Endothelial cell (in vitro differentiated cells): ENCODE data around the gene SCP2. TPM values are rescaled to one million over a fixed set of nuclear protein-coding genes. Genes with fewer than 3 reads are reported as not detected.
A peak's percentile ranks its signal among the peaks of the same experiment; 100 is the strongest.

Source experiments
- DNase-seq: peaks from one replicate; pipeline ENCODE4 v3.0.0; 2021; ENCODE audit warnings: low spot score
- H3K27ac Mint-ChIP-seq: one replicate; pipeline ENCODE4 v1.8.0; 2021; ENCODE audit warnings: mixed read lengths, inconsistent platforms; ENCODE audit not compliant: unreplicated experiment
- H3K27me3 Mint-ChIP-seq: one replicate; pipeline ENCODE4 v1.8.0; 2021; ENCODE audit warnings: mild to moderate bottlenecking, moderate library complexity, mixed read lengths, inconsistent platforms; ENCODE audit not compliant: unreplicated experiment
- H3K36me3 Mint-ChIP-seq: one replicate; pipeline ENCODE4 v1.8.0; 2021; ENCODE audit warnings: mild to moderate bottlenecking, low read depth, mixed read lengths, inconsistent platforms; ENCODE audit not compliant: unreplicated experiment
- H3K4me1 Mint-ChIP-seq: one replicate; pipeline ENCODE4 v1.8.0; 2021; ENCODE audit warnings: mild to moderate bottlenecking, mixed read lengths, inconsistent platforms; ENCODE audit not compliant: unreplicated experiment
- H3K4me3 Mint-ChIP-seq: one replicate; pipeline ENCODE4 v1.8.0; 2021; ENCODE audit warnings: mild to moderate bottlenecking, mixed read lengths, inconsistent platforms; ENCODE audit not compliant: unreplicated experiment
- H3K9me3 Mint-ChIP-seq: one replicate; pipeline ENCODE4 v1.8.0; 2021; ENCODE audit warnings: mixed read lengths, inconsistent platforms; ENCODE audit not compliant: unreplicated experiment
- total RNA-seq: library from RNA; stranded (reverse); fragmentation: NEBNext Ultra II Directional; extraction: Animal tissue kit (Norgen Biotek cat#: 25700); gene quantifications from one replicate; pipeline ENCODE4 v1.2.1, GENCODE V29; 2021; ENCODE audit not compliant: unreplicated experiment
- TF ChIP-seq, protein P1 (sequence below): fragments of 200-600 bp; sonication (generic); IDR thresholded peaks from one replicate; pipeline ENCODE4 v1.5.0; 2021; ENCODE audit warnings: antibody characterized with exemption; ENCODE audit not compliant: unreplicated experiment

The SCP2 gene
- total RNA-seq, 1 donor from 2014 or later = 93.2 TPM

DNA sequence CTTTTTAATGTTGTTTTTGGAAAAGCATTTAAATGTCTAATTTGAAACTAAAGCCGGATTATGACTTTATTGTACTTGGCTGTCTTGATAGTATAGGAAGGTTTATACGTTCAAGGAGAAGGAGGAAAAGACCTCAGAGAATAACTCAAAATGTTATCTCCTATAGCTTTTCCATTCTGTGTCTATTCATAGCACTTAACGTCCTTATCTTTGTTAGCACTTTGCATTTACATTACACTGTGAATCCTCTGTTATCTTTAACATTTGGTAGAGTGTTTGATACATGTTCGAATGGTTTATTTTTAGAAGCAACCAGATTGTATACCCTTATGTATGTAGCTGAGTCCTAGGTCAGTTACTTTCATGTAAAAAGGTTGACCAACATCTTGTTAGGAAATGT lies 84.1 kb downstream of the SCP2 start:
- TF ChIP-seq, protein P1, sequence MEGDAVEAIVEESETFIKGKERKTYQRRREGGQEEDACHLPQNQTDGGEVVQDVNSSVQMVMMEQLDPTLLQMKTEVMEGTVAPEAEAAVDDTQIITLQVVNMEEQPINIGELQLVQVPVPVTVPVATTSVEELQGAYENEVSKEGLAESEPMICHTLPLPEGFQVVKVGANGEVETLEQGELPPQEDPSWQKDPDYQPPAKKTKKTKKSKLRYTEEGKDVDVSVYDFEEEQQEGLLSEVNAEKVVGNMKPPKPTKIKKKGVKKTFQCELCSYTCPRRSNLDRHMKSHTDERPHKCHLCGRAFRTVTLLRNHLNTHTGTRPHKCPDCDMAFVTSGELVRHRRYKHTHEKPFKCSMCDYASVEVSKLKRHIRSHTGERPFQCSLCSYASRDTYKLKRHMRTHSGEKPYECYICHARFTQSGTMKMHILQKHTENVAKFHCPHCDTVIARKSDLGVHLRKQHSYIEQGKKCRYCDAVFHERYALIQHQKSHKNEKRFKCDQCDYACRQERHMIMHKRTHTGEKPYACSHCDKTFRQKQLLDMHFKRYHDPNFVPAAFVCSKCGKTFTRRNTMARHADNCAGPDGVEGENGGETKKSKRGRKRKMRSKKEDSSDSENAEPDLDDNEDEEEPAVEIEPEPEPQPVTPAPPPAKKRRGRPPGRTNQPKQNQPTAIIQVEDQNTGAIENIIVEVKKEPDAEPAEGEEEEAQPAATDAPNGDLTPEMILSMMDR = no peak
- Mint-ChIP-seq H3K4me1 (peaks cover 15% of the 10 kb centered on the region), H3K4me3 (no peak overlapping the region), H3K36me3 (no peaks in the 10 kb centered on the region), H3K9me3 (no peaks in the 10 kb centered on the region), H3K27ac (no peak overlapping the region), H3K27me3 (no peaks in the 10 kb centered on the region)
- DNase-seq = no peak

DNA sequence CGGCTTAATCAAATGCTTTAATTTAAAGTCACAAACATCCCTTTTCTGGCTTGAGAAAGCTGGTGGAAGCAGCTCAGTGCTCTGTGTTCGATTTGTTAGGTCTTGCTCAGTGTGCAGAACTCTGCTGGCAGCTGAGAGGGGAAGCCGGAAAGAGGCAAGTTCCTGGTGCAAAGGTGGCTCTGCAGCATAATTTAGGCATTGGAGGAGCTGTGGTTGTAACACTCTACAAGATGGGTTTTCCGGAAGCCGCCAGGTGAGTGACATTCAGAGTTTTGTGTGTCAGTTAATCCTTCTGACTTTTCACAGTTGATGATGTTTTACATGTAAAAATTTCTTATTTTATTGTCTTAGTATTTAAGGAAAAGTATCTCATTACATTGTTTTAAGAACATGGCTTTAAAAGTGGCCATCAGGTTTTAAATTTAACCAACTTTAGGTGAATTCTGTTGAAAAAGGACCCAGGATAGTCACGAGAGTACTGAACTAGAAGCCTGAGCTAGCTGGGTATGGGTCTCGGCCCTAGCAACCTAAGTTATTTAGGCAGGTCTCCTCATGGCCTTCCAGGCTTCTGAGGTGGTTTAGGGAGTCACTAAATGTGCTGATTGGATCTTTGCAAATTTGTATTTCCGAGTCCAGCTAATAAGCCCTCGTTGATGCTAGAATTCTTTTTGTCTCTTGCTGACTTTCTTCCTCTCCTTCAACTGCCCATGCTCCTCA lies 87.9 kb downstream of the SCP2 start:
- Mint-ChIP-seq H3K4me1 (peaks cover 19% of the 10 kb centered on the region), H3K27me3 (no peaks in the 10 kb centered on the region), H3K27ac (peak overlapping the region; percentile 73), H3K9me3 (no peaks in the 10 kb centered on the region), H3K4me3 (peak overlapping the region; percentile 94), H3K36me3 (no peaks in the 10 kb centered on the region)
- DNase-seq = peak; percentile 67
- TF ChIP-seq, protein P1 = no peak

GRCh38 chr1:53015508-53015860 lies 88.4 kb downstream of the SCP2 start:
- DNase-seq = no peak
- TF ChIP-seq, protein P1 = no peak
- H3K4me3 Mint-ChIP-seq = peak overlapping the region; percentile 94
- H3K36me3 Mint-ChIP-seq = no peaks in the 10 kb centered on the region
- H3K9me3 Mint-ChIP-seq = no peaks in the 10 kb centered on the region
- H3K27me3 Mint-ChIP-seq = no peaks in the 10 kb centered on the region
- H3K4me1 Mint-ChIP-seq = peaks cover 19% of the 10 kb centered on the region
- peak overlapping the region; percentile 73 for H3K27ac Mint-ChIP-seq

- Mint-ChIP-seq H3K36me3 (no peaks in the 10 kb centered on the region), H3K27me3 (no peaks in the 10 kb centered on the region), H3K4me1 (peaks cover 19% of the 10 kb centered on the region), H3K9me3 (no peaks in the 10 kb centered on the region), H3K27ac (no peak overlapping the region), H3K4me3 (no peak overlapping the region)
- TF ChIP-seq, protein P1 = no peak
- no peak for DNase-seq
Measured at GRCh38 chr1:53016705-53017104, 89.6 kb downstream of the SCP2 start.

DNA sequence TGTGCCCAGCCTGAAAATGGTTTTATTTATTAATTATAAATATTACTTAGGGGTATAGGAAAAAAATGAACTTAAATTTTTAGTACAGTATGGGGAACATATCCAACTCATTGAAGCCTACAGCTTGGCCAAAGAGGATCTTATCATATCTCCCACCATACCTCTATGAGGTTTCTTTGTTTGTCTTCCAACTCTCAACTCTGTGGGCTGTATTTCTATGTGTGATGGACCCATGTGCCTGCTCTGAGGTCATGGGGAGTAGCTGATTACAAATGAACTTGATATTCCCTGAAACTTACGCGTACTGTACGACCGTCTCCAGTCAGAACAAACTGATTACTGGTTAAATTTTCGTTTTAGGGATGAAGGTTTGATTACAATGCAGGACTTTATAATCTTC lies 93.5 kb downstream of the SCP2 start:
- Mint-ChIP-seq H3K4me1 (peaks cover 7% of the 10 kb centered on the region), H3K27me3 (no peaks in the 10 kb centered on the region), H3K9me3 (no peaks in the 10 kb centered on the region), H3K27ac (no peak overlapping the region), H3K4me3 (no peak overlapping the region), H3K36me3 (no peaks in the 10 kb centered on the region)
- no peak for DNase-seq
- TF ChIP-seq, protein P1 = no peak
